Measurements from ENCODE around the gene MCM8.

DNA sequence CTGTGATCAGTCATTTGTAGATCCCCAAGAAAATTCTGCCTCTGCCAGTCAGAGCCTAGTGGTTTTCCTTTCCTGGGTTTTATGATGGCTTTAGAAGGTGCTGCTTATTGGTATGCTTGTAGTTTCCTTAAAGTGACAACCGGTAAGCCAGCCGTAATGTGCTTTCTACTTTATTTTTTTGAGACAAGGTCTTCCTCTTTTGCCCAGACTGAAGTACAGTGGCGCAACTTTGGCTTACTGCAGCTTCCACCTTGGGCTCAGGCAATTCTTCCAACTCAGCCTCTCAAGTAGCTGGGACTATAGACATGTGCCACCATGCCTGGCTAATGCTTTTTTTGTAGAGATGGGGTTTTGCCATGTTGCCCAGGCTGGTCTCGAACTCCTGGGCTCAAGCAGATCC lies 23.5 kb downstream of the MCM8 start:
- TF ChIP-seq EZH2phosphoT487 (IDR thresholded peaks at IDR 0.05; ENCODE audit: insufficient read depth, low read depth): no peak
- TF ChIP-seq EZH2 (IDR thresholded peaks at IDR 0.05; ENCODE audit: insufficient read depth, poor library complexity, severe bottlenecking): no peak

Measured in GM23248 (cell line).